ENCODE results near the gene NSF. TPM values are rescaled to one million over a fixed set of nuclear protein-coding genes. Genes with fewer than 3 reads are reported as not detected.

Gene NSF
- total RNA-seq, 4 donors from 2014 or later, result 14.9 to 31.8 (median 18.7) TPM

DNA sequence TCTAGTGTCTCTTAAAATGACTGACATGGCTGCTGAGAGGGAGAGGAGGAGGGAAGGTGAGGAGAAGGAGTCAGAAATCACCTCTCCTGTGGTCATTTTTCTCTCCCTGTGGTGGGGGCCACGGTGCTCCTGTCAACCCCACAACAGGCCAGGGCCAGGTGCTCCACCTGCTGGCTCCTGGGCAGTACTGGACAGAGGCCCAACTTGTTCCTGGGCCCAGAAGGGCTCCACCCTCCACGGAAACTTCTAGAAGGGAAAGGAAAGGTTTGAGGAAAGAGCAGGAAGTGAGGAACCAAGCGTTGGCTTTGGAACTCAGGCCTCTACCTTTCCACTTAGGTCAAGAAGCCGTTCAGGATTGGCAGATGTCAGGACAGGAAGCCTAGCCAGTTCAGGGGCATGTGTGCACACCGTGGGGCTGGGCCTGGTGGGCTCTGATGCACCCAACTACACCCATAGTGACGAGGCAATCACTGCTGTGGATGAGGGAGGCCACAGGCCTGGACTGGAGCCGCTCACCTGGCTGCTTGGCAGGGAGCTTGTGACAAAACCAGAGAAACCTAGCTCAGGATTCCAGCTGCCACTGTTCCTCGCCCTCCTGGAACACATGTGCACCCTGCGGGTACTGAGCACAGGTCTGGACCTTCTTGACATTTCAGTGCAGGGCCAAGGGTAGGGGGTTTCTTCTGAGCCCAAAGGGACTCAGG, 191.9 kb downstream of the NSF start:
- Histone ChIP-seq H3K27me3 (peaks cover 0 to 11% of the 10 kb centered on the region in 2 donors), H3K4me3 (no peak overlapping the region), H3K27ac (no peak overlapping the region), H3K36me3 (no peaks in the 10 kb centered on the region), H3K4me1 (no peaks in the 10 kb centered on the region), H3K9me3 (no peaks in the 10 kb centered on the region)
- TF ChIP-seq EP300 (IDR thresholded peaks at IDR 0.05), result no peak
- TF ChIP-seq, protein P1, sequence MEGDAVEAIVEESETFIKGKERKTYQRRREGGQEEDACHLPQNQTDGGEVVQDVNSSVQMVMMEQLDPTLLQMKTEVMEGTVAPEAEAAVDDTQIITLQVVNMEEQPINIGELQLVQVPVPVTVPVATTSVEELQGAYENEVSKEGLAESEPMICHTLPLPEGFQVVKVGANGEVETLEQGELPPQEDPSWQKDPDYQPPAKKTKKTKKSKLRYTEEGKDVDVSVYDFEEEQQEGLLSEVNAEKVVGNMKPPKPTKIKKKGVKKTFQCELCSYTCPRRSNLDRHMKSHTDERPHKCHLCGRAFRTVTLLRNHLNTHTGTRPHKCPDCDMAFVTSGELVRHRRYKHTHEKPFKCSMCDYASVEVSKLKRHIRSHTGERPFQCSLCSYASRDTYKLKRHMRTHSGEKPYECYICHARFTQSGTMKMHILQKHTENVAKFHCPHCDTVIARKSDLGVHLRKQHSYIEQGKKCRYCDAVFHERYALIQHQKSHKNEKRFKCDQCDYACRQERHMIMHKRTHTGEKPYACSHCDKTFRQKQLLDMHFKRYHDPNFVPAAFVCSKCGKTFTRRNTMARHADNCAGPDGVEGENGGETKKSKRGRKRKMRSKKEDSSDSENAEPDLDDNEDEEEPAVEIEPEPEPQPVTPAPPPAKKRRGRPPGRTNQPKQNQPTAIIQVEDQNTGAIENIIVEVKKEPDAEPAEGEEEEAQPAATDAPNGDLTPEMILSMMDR (IDR thresholded peaks at IDR 0.05), result peak in 1 of 5 experiments; percentile 22
- no peak for DNase-seq (ENCODE audit: low spot score in 2 of 2)
- 39 to 70% methylated on average over 5 to 8 of the region's 9 CpGs for WGBS, 2 donors

DNA sequence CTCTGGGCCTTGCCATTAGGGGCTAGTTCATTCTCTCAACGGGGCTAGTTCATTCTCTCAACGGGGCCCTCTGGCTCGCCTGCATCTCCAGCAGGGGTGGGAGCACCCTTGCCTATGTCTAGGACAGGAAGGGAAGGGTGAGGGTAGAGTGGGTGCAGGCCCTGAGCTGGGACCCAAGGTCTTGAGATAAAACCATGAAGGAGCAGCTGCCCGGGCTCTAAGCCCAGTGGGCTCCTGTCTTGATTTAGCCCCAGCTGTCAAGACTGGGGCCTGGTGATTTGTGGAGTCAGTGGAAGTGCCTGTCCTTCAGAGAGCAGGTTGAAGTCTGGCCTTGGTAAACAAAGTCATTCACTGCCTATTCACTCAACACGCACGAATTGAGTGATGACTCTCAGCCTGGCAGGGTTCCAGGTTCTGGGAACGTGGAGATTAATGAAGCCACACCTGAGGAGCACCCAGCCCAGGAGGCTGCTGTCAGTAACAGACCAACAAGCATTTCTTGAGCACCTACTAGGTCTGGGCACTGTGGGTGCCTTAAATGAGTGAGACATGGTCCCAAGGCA, 192.6 kb downstream of the NSF start:
- no peaks in the 10 kb centered on the region for H3K9me3 ChIP-seq
- TF ChIP-seq, protein P1 (IDR thresholded peaks at IDR 0.05), result no peak
- TF ChIP-seq EP300 (IDR thresholded peaks at IDR 0.05), result no peak
- TF ChIP-seq POLR2A (IDR thresholded peaks at IDR 0.05), result no peak
- no peaks in the 10 kb centered on the region for H3K4me1 ChIP-seq
- DNase-seq (ENCODE audit: low spot score in 2 of 2), result no peak
- H3K4me3 ChIP-seq, result no peak overlapping the region
- WGBS, 2 donors, result 60 to 70% methylated on average over 6 to 7 of the region's 7 CpGs
- no peak overlapping the region for H3K27ac ChIP-seq
- H3K36me3 ChIP-seq, result no peaks in the 10 kb centered on the region
- peaks cover 0 to 4% of the 10 kb centered on the region in 2 donors for H3K27me3 ChIP-seq

DNA sequence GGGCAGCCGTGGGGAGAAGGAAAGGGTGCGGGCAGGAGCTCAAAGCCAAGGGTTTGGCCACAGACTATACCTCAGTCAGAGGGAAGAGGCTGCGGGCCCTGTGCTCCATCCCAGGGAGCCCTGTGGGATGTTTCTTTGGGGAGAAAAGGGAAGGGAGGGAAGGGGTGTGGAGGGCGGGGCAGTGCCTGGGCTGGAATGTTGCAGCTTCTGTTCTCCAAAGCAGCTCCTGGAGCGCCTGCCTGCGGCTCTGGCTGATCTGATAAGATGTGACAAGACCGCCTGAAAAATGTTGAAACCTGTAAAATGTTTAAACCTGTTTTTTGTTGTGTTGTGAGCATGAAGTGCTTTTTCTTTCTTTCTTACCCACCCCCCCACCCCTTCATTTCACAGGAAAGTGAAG, 195.2 kb downstream of the NSF start:
- 49 to 52% methylated on average over 7 of the region's 7 CpGs for WGBS, 2 donors
- Histone ChIP-seq H3K4me1 (no peaks in the 10 kb centered on the region), H3K9me3 (peaks cover 0 to 14% (median 0%) of the 10 kb centered on the region in 4 donors), H3K36me3 (no peaks in the 10 kb centered on the region), H3K27me3 (peaks cover 0 to 9% of the 10 kb centered on the region in 2 donors), H3K27ac (no peak overlapping the region), H3K4me3 (no peak overlapping the region)
- TF ChIP-seq EP300 (IDR thresholded peaks at IDR 0.05) (no peak), POLR2A (IDR thresholded peaks at IDR 0.05) (no peak)
- TF ChIP-seq, protein P1 (IDR thresholded peaks at IDR 0.05), result no peak
- DNase-seq (ENCODE audit: low spot score in 2 of 2), result no peak

DNA sequence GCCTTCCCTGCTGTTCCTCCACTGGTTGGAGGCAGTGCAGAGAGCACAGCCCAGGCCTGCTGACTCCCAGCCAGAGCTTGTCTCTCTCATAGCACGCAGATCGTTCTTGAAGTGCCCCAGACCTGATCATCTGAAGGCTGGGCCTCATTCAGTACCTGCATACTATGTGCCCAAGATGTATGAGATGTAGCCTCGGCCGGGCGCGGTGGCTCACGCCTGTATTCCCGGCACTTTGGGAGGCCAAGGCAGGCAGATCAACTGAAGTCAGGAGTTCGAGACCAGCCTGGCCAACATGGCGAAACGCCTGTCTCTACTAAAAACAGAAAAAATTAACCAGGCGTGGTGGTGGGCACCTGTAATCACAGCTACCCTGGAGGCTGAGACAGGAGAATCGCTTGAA, 197.0 kb downstream of the NSF start:
- no peak for TF ChIP-seq EP300 (IDR thresholded peaks at IDR 0.05)
- TF ChIP-seq, protein P1 (IDR thresholded peaks at IDR 0.05), result no peak
- TF ChIP-seq POLR2A (IDR thresholded peaks at IDR 0.05), result no peak
- Histone ChIP-seq H3K4me1 (no peaks in the 10 kb centered on the region), H3K9me3 (peaks cover 0 to 14% (median 0%) of the 10 kb centered on the region in 4 donors), H3K4me3 (no peak overlapping the region), H3K36me3 (no peaks in the 10 kb centered on the region), H3K27ac (no peak overlapping the region), H3K27me3 (peaks cover 0 to 12% of the 10 kb centered on the region in 2 donors)
- no peak for DNase-seq (ENCODE audit: low spot score in 2 of 2)
- 89 to 93% methylated on average over 13 of the region's 13 CpGs for WGBS, 2 donors

DNA sequence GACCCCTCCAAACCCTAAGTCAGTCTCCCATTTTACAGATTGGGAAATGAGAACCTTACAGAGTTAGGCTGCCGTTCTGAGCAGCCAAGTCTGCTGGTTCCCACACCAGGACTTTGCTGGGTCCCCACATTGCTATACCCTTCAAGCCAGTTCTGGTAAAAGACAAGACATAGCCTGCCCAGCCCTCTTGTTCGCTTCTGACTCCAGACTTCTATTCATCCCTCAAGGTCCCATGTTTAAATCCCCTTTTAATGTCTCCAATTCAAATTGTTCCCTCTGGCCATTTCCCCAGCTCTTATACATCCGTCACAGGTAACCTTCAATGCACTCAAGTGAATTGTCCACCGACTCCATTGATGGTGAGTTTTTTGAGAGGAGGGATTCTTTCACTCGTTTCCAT, 197.8 kb downstream of the NSF start:
- H3K27ac ChIP-seq, result no peak overlapping the region
- WGBS, 2 donors, result 92% methylated on average over 5 of the region's 5 CpGs
- no peak for DNase-seq (ENCODE audit: low spot score in 2 of 2)
- peaks cover 0 to 14% (median 0%) of the 10 kb centered on the region in 4 donors for H3K9me3 ChIP-seq
- H3K27me3 ChIP-seq, result peaks cover 0 to 17% of the 10 kb centered on the region in 2 donors
- H3K4me1 ChIP-seq, result no peaks in the 10 kb centered on the region
- no peaks in the 10 kb centered on the region for H3K36me3 ChIP-seq
- TF ChIP-seq, protein P1 (IDR thresholded peaks at IDR 0.05), result no peak
- no peak for TF ChIP-seq POLR2A (IDR thresholded peaks at IDR 0.05)
- TF ChIP-seq EP300 (IDR thresholded peaks at IDR 0.05), result no peak
- H3K4me3 ChIP-seq, result no peak overlapping the region
